ENCODE data around the gene MAEA. TPM values are rescaled to one million over a fixed set of nuclear protein-coding genes. Genes with fewer than 3 reads are reported as not detected.

MAEA gene
- total RNA-seq, 1 experiment from 2014 or later = 81.1 TPM

- no peak for TF ChIP-seq CTCF (IDR thresholded peaks at IDR 0.05; ENCODE audit: insufficient read depth in 1 of 2, low read depth in 1 of 2, low read length in 1 of 2, severe bottlenecking in 1 of 2, unreplicated experiment in 1 of 2)
- CTCF ChIA-PET = no interaction called here
These were observed 76.9 kb downstream of the MAEA start for GRCh38 chr4:1366371-1367229.

GRCh38 chr4:1367230-1367935 is 77.7 kb downstream of the MAEA start:
- BruUV-seq (replicated peaks) = no TSS peak
- no peaks in the 10 kb centered on the region for H3K9me3 ChIP-seq
- H3K4me1 ChIP-seq = no peaks in the 10 kb centered on the region
- CTCF ChIA-PET = no interaction called here
- H3K4me1 Mint-ChIP-seq (ENCODE audit: low read depth, unreplicated experiment) = peaks cover 5% of the 10 kb centered on the region
- POLR2A ChIA-PET = no interaction called here
- no peaks in the 10 kb centered on the region for H3K36me3 ChIP-seq (ENCODE audit: control insufficient read depth, insufficient read depth, low read length)
- no peaks in the 10 kb centered on the region for H3K27me3 Mint-ChIP-seq (ENCODE audit: insufficient read depth, unreplicated experiment)
- TF ChIP-seq CTCF (IDR thresholded peaks at IDR 0.05; ENCODE audit: insufficient read depth in 1 of 2, low read depth in 1 of 2, low read length in 1 of 2, severe bottlenecking in 1 of 2, unreplicated experiment in 1 of 2) = no peak
- H3K9me3 Mint-ChIP-seq (ENCODE audit: unreplicated experiment) = no peaks in the 10 kb centered on the region
- intact Hi-C loops (cut with micrococcal nuclease; ENCODE audit: unreplicated experiment) = no loop called here
- H3K4me3 Mint-ChIP-seq (ENCODE audit: unreplicated experiment) = no peak overlapping the region
- no peak overlapping the region for H3K4me3 ChIP-seq (ENCODE audit: low read depth, low read length)
- DNase-seq = no peak
- no peaks in the 10 kb centered on the region for H3K27me3 ChIP-seq (replicated peaks; ENCODE audit: control insufficient read depth, insufficient read depth, low read length)
- H3K36me3 Mint-ChIP-seq (ENCODE audit: insufficient read depth, unreplicated experiment) = peaks cover 39% of the 10 kb centered on the region
- H3K27ac Mint-ChIP-seq (ENCODE audit: unreplicated experiment) = no peak overlapping the region

More at GRCh38 chr4:1366371-1367229, 76.9 kb downstream of the MAEA start:
- H3K4me3 ChIP-seq (ENCODE audit: low read depth, low read length) = no peak overlapping the region
- intact Hi-C loops (cut with micrococcal nuclease; ENCODE audit: unreplicated experiment) = no loop called here
- no peaks in the 10 kb centered on the region for H3K4me1 ChIP-seq
- Mint-ChIP-seq H3K27me3 (ENCODE audit: insufficient read depth, unreplicated experiment) (no peaks in the 10 kb centered on the region), H3K4me1 (ENCODE audit: low read depth, unreplicated experiment) (peaks cover 5% of the 10 kb centered on the region), H3K4me3 (ENCODE audit: unreplicated experiment) (no peak overlapping the region), H3K9me3 (ENCODE audit: unreplicated experiment) (no peaks in the 10 kb centered on the region), H3K36me3 (ENCODE audit: insufficient read depth, unreplicated experiment) (peaks cover 35% of the 10 kb centered on the region), H3K27ac (ENCODE audit: unreplicated experiment) (no peak overlapping the region)
- POLR2A ChIA-PET = no interaction called here
- DNase-seq = no peak
- H3K9me3 ChIP-seq = no peaks in the 10 kb centered on the region
- H3K27me3 ChIP-seq (replicated peaks; ENCODE audit: control insufficient read depth, insufficient read depth, low read length) = no peaks in the 10 kb centered on the region
- no TSS peak for BruUV-seq (replicated peaks)
- no peaks in the 10 kb centered on the region for H3K36me3 ChIP-seq (ENCODE audit: control insufficient read depth, insufficient read depth, low read length)

GRCh38 chr4:1367936-1368289 is 78.2 kb downstream of the MAEA start:
- no peak overlapping the region for H3K4me3 Mint-ChIP-seq (ENCODE audit: unreplicated experiment)
- POLR2A ChIA-PET = no interaction called here

More at GRCh38 chr4:1367936-1368289, 78.2 kb downstream of the MAEA start:
- H3K4me1 ChIP-seq = no peaks in the 10 kb centered on the region
- CTCF ChIA-PET = no interaction called here
- H3K27me3 Mint-ChIP-seq (ENCODE audit: insufficient read depth, unreplicated experiment) = no peaks in the 10 kb centered on the region
- no peaks in the 10 kb centered on the region for H3K9me3 ChIP-seq
- intact Hi-C loops (cut with micrococcal nuclease; ENCODE audit: unreplicated experiment) = no loop called here
- no peak for DNase-seq
- H3K9me3 Mint-ChIP-seq (ENCODE audit: unreplicated experiment) = no peaks in the 10 kb centered on the region
- no peaks in the 10 kb centered on the region for H3K36me3 ChIP-seq (ENCODE audit: control insufficient read depth, insufficient read depth, low read length)
- no peak overlapping the region for H3K4me3 ChIP-seq (ENCODE audit: low read depth, low read length)
- peaks cover 36% of the 10 kb centered on the region for H3K36me3 Mint-ChIP-seq (ENCODE audit: insufficient read depth, unreplicated experiment)
- no TSS peak for BruUV-seq (replicated peaks)
- H3K4me1 Mint-ChIP-seq (ENCODE audit: low read depth, unreplicated experiment) = peaks cover 5% of the 10 kb centered on the region
- no peaks in the 10 kb centered on the region for H3K27me3 ChIP-seq (replicated peaks; ENCODE audit: control insufficient read depth, insufficient read depth, low read length)
- TF ChIP-seq CTCF (IDR thresholded peaks at IDR 0.05; ENCODE audit: insufficient read depth in 1 of 2, low read depth in 1 of 2, low read length in 1 of 2, severe bottlenecking in 1 of 2, unreplicated experiment in 1 of 2) = no peak
- H3K27ac Mint-ChIP-seq (ENCODE audit: unreplicated experiment) = no peak overlapping the region
